WTC11 (cell line): ENCODE measurements around the gene AVL9.

Experiments used
- CREB1 ChIP-seq: sonication (generic); formaldehyde crosslinking; IDR thresholded peaks from 2 replicates; pipeline ENCODE4 v1.8.0; 2023; ENCODE audit warnings: mild to moderate bottlenecking, missing genetic modification reagents
- CTCF ChIP-seq: fragments of 200-600 bp; IDR thresholded peaks from 2 replicates; pipeline ENCODE4 v1.8.0; 2022; ENCODE audit warnings: antibody characterized with exemption
- E2F5 ChIP-seq: sonication (generic); formaldehyde crosslinking; IDR thresholded peaks from 2 replicates; pipeline ENCODE4 v1.8.1; 2022; ENCODE audit warnings: mild to moderate bottlenecking, moderate library complexity, missing genetic modification reagents
- JUN ChIP-seq: sonication (generic); formaldehyde crosslinking; IDR thresholded peaks from 2 replicates; pipeline ENCODE4 v1.8.0; 2023; ENCODE audit warnings: mild to moderate bottlenecking, missing genetic modification reagents
- USF2 ChIP-seq: sonication (generic); formaldehyde crosslinking; IDR thresholded peaks from 2 replicates; pipeline ENCODE4 v1.8.1; 2023; ENCODE audit warnings: mild to moderate bottlenecking, missing genetic modification reagents, moderate library complexity
- ZNF281 ChIP-seq: sonication (generic); formaldehyde crosslinking; IDR thresholded peaks from 2 replicates; pipeline ENCODE4 v1.8.0; 2023; ENCODE audit warnings: mild to moderate bottlenecking, missing genetic modification reagents

GRCh38 chr7:32533276-32534029 lies 38.2 kb downstream of the AVL9 start:
- TF ChIP-seq ZNF281 (no peak), CTCF (no peak), CREB1 (CRISPR knock-in tag) (no peak), E2F5 (CRISPR knock-in tag) (no peak), JUN (CRISPR knock-in tag) (no peak), USF2 (CRISPR knock-in tag) (no peak)
